GM21360 (cell line): ENCODE results near the gene ZBTB49.
"Not testable (repeated sequence)": the region's sequence is repeated elsewhere in the genome, so short reads cannot be mapped to it uniquely, and the experiment has no call there.

Experiments used
- ATAC-seq: cut with Tn5 transposase; IDR thresholded peaks from one replicate; pipeline ENCODE4 v1.9.1; 2021; ENCODE audit warnings: mild to moderate bottlenecking, moderate library complexity; ENCODE audit not compliant: unreplicated experiment

Gene ZBTB49

GRCh38 chr4:4323705-4324534, 33.9 kb downstream of the ZBTB49 start:
- no peak for ATAC-seq

GRCh38 chr4:4325321-4325720, 35.3 kb downstream of the ZBTB49 start:
- ATAC-seq = no peak

DNA sequence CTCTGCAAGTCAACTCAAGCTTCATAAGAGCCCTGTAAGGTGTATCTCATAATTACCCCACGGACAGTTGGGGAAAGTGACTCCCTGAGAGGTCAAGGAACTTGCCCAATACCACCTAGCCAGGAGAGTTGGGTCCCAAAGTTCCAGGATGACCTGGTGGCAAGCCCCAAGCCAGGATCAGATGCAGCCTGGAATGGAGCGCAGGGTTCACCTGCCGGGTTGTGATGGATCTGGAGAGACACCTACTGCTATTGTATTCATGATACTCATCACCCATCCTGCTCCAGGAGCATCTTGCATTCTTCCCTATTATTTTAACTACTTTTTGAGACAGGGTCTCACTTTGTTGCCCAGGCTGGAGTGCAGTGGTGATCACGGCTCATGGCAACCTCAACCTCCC, 36.1 kb downstream of the ZBTB49 start:
- ATAC-seq = no peak

GRCh38 chr4:4327652-4328121, 37.6 kb downstream of the ZBTB49 start:
- no peak for ATAC-seq

- ATAC-seq = no peak
Observed at GRCh38 chr4:4328206-4328605, 38.2 kb downstream of the ZBTB49 start.

DNA sequence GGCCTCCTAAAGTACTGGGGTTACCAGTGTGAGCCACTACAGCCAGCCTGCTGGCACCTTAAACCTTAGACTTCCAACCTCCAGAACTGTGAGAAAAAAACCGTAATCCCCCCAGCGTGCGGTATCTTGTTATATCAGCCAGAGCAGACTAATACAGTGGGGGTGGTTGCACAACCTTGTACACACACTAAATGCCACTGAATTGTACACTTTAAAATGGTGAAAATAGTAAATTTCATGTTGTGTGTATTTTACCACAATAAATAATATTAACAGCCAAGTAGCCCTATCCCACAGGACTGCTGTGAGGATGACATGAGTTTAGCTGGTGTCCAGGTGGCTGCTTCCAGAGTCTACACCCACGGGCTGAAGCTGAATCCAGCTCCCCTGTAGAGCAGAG, 38.8 kb downstream of the ZBTB49 start:
- no peak for ATAC-seq

DNA sequence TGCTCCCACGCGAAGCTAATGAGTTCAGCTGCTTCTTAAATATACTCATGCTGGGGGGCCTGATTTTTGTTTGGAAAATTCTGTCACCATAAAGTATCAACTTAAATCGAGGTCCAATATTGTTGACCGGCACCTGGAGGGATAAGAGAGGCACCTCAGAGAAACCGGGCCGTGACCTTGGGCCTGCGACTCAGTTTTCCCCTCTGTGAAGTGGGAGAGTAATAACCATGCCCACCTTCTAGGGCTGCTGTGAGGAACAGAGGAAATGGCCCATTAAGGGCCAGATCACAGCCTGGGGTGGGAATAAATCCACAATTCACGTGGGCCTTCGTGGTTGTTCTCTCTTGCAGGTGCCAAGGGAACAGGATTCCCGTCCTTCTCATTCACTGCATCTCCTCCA, 39.4 kb downstream of the ZBTB49 start:
- ATAC-seq = no peak

GRCh38 chr4:4330794-4331193, 40.7 kb downstream of the ZBTB49 start:
- no peak for ATAC-seq

- ATAC-seq = no peak
Observed at GRCh38 chr4:4332529-4332928, 42.5 kb downstream of the ZBTB49 start.

DNA sequence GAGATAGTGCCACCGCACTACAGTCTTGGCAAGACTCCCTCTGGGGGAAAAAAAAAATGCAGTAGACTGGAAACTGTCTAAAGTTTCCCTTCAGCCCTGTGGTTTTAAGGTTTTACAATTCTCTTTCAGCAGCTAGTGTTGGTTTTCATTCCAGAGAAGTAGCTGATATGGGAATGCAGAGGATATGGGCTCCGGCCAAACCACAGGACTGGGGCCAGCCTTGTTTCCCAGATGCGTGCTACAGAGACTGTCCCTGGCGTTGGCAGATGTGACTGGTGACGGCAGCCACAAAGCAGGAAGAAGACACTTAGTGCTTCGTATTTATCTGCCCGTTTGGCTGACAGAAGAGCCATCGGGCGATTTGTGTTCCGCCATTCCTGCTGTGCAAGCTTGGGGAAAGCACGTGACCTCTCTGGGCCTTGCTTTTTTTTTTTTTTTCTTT, 43.2 kb downstream of the ZBTB49 start:
- no peak for ATAC-seq

- ATAC-seq = peak; percentile 66
Observed at GRCh38 chr4:4334798-4335520, 44.9 kb downstream of the ZBTB49 start.

GRCh38 chr4:4338210-4339001, 48.4 kb downstream of the ZBTB49 start:
- ATAC-seq = no peak

GRCh38 chr4:4339504-4340085, 49.5 kb downstream of the ZBTB49 start:
- no peak for ATAC-seq

DNA sequence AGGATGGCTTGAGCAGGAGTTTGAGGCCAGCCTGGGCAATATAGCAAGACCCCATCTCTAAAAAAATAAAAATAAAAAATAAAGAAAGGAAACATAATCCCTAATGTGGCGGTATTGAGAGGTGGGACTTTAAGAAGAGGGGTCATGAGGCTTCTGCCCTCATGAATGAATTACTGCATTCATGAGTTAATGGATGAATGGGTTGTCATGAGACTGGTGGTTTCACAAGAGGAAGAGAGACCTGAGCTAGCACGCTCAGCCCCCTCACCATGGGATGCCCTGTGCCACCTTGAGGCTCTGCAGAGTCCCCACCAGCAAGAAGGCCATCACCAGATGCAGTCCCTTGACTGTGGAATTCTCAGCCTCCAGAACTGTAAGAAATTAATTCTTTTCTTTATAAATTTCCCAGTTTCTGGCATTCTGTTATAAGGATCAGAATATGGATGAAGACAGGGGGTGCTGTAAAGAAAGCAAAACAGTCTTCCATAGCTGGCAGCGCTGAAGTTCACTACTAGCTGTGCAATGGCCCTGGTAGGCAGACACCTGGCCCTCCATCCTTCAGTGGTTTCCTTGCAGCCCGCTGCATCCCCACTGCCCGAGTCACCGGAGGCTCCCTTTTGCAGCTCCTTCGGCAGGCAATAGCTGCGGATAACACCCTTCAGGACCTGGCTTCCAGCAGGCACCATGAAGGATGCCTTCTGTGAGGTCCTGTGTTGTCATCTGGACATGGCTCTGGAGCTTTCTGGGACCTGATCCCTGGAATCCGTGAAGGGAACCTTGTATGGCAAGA, 52.0 kb downstream of the ZBTB49 start:
- ATAC-seq = no peak

- ATAC-seq = no peak
Observed at GRCh38 chr4:4343038-4343437, 53.0 kb downstream of the ZBTB49 start.

DNA sequence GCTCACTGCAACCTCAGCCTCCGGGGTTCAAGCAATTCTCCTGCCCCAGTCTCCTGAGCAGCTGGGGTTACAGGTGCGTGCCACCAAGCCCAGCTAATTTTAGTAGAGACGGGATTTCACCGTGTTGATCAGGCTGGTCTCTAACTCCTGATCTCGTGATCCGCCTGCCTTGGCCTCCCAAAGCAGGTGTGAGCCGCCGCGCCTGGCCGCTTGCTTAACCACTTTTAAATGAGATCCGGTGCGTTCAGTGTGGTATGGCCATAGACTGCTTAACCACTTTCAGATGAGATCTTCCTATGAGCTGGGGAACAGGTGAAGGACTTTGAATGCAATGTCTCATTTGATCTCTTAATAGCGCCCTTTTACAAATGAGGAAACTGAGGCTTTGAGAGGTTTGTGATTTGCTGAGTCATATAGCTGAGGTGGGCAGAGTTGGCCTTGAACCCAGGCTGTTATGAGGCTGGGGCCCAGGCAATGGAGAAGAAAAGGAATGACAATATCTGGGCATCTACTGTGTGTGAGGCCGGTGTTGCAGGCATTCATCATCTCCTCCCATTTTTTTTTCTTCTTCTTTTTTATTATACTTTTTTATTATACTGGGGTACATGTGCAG, 55.0 kb downstream of the ZBTB49 start:
- no peak for ATAC-seq

- no peak for ATAC-seq
Observed at GRCh38 chr4:4347585-4347984, 57.5 kb downstream of the ZBTB49 start.

GRCh38 chr4:4348585-4348984, 58.5 kb downstream of the ZBTB49 start:
- not testable (repeated sequence) for ATAC-seq

GRCh38 chr4:4349867-4350266, 59.8 kb downstream of the ZBTB49 start:
- ATAC-seq = no peak

GRCh38 chr4:4350909-4351308, 60.9 kb downstream of the ZBTB49 start:
- no peak for ATAC-seq
